Neural progenitor cell (in vitro differentiated cells): Measurements from ENCODE around the gene ECT2L. TPM values are rescaled to one million over a fixed set of nuclear protein-coding genes. Genes with fewer than 3 reads are reported as not detected.
A peak's percentile ranks its signal among the peaks of the same experiment; 100 is the strongest.

Experiments
- DNase-seq: peaks from one replicate; pipeline ENCODE4 v3.0.0-alpha.2; 2016; ENCODE audit warnings: low spot score
- H2AFZ ChIP-seq: fragments of 200-600 bp; sonication (generic); replicated peaks from 2 replicates; pipeline ENCODE4 v1.6.1; 2016; ENCODE audit warnings: antibody characterized with exemption
- H3F3A ChIP-seq: fragments of 200-600 bp; sonication (generic); 2 replicates; pipeline ENCODE4 v1.6.1; 2016; ENCODE audit warnings: antibody characterized with exemption, low read depth
- H3K27ac ChIP-seq: fragments of 200-600 bp; sonication (generic); 2 replicates; pipeline ENCODE4 v1.5.1; 2016; ENCODE audit warnings: mild to moderate bottlenecking
- H3K27me3 ChIP-seq: fragments of 200-600 bp; sonication (generic); 2 replicates; pipeline ENCODE4 v1.6.1; 2016; ENCODE audit warnings: mild to moderate bottlenecking, moderate library complexity
- H3K36me3 ChIP-seq: fragments of 200-600 bp; sonication (generic); 2 replicates; pipeline ENCODE4 v1.5.1; 2016
- H3K4me1 ChIP-seq: fragments of 200-600 bp; sonication (generic); 2 replicates; pipeline ENCODE4 v1.6.1; 2016; ENCODE audit warnings: mixed run types
- H3K4me2 ChIP-seq: fragments of 200-600 bp; sonication (generic); 2 replicates; pipeline ENCODE4 v1.6.1; 2016
- H3K4me3 ChIP-seq: fragments of 200-600 bp; sonication (generic); 2 replicates; pipeline ENCODE4 v1.5.1; 2016
- H3K79me2 ChIP-seq: fragments of 200-600 bp; sonication (generic); 2 replicates; pipeline ENCODE4 v1.6.1; 2016; ENCODE audit warnings: low read depth
- H3K9ac ChIP-seq: fragments of 200-600 bp; sonication (generic); 2 replicates; pipeline ENCODE4 v1.6.1; 2016
- H3K9me3 ChIP-seq: fragments of 200-600 bp; sonication (generic); 2 replicates; pipeline ENCODE4 v1.5.1; 2016; ENCODE audit warnings: low read depth
- H4K20me1 ChIP-seq: fragments of 200-600 bp; sonication (generic); 2 replicates; pipeline ENCODE4 v1.6.1; 2016; ENCODE audit warnings: low read depth
- H3K27ac Mint-ChIP-seq: 3 replicates; pipeline ENCODE4 v1.8.0; 2021; ENCODE audit warnings: mixed read lengths
- H3K27me3 Mint-ChIP-seq: 2 replicates; pipeline ENCODE4 v1.8.0; 2022; ENCODE audit warnings: low read depth, mild to moderate bottlenecking, inconsistent platforms, moderate library complexity, mixed read lengths; ENCODE audit not compliant: insufficient read depth
- H3K36me3 Mint-ChIP-seq: 3 replicates; pipeline ENCODE4 v1.8.0; 2021; ENCODE audit warnings: mixed read lengths
- H3K4me1 Mint-ChIP-seq: 3 replicates; pipeline ENCODE4 v1.8.0; 2021; ENCODE audit warnings: mixed read lengths
- H3K4me3 Mint-ChIP-seq: 3 replicates; pipeline ENCODE4 v1.8.0; 2021; ENCODE audit warnings: mild to moderate bottlenecking, moderate library complexity, mixed read lengths
- H3K9me3 Mint-ChIP-seq: 3 replicates; pipeline ENCODE4 v1.8.0; 2020; ENCODE audit warnings: mixed read lengths
- EZH2 ChIP-seq: fragments of 200-600 bp; sonication (generic); IDR thresholded peaks from 2 replicates; pipeline ENCODE4 v1.6.1; 2017; ENCODE audit warnings: antibody characterized with exemption, mild to moderate bottlenecking, moderate library complexity
- EZH2phosphoT487 ChIP-seq: fragments of 200-600 bp; sonication (generic); IDR thresholded peaks from 2 replicates; pipeline ENCODE4 v1.6.1; 2017; ENCODE audit warnings: antibody characterized with exemption
- total RNA-seq: library from RNA; depleted of rRNA; stranded (reverse); fragments of >200 nt; gene quantifications from 2 replicates; pipeline ENCODE4 v1.2.3, GENCODE V29; 2015; ENCODE audit warnings: low replicate concordance
- TF ChIP-seq, protein P1 (sequence below): fragments of 200-600 bp; sonication (generic); IDR thresholded peaks from 2 replicates; pipeline ENCODE4 v1.5.1; 2017; ENCODE audit warnings: antibody characterized with exemption, mild to moderate bottlenecking

The ECT2L gene, protein sequence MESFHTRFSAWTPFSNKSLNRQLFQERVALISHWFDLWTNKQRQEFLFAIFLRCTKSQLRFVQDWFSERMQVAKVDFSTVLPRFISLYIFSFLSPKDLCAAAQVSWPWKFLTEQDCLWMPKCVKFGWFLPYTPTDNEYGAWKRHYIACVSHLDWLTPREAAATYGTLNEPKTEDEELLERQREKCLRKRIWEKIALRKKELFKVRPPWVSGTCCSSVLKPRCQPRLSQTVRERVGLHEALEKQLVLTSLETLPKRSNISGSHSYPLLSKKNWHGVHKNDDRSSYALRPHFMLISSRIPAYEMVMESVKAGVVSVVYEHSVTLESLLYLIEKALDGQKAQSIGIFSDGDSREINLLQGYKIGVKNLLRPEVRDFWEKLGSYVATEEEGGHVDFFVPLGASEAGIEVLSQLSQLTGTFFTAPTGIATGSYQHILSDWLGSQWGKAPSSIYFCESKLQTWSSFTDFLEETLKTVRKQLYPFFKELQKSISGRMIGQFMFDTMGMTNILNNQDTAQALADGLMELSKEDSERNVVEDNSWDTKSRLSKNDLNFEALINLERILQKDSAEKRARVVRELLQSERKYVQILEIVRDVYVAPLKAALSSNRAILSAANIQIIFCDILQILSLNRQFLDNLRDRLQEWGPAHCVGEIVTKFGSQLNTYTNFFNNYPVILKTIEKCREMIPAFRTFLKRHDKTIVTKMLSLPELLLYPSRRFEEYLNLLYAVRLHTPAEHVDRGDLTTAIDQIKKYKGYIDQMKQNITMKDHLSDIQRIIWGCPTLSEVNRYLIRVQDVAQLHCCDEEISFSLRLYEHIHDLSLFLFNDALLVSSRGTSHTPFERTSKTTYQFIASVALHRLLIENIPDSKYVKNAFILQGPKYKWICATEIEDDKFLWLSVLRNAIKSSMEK
- 0.06 TPM in 1 of 2 replicates, not detected in the other for total RNA-seq

DNA sequence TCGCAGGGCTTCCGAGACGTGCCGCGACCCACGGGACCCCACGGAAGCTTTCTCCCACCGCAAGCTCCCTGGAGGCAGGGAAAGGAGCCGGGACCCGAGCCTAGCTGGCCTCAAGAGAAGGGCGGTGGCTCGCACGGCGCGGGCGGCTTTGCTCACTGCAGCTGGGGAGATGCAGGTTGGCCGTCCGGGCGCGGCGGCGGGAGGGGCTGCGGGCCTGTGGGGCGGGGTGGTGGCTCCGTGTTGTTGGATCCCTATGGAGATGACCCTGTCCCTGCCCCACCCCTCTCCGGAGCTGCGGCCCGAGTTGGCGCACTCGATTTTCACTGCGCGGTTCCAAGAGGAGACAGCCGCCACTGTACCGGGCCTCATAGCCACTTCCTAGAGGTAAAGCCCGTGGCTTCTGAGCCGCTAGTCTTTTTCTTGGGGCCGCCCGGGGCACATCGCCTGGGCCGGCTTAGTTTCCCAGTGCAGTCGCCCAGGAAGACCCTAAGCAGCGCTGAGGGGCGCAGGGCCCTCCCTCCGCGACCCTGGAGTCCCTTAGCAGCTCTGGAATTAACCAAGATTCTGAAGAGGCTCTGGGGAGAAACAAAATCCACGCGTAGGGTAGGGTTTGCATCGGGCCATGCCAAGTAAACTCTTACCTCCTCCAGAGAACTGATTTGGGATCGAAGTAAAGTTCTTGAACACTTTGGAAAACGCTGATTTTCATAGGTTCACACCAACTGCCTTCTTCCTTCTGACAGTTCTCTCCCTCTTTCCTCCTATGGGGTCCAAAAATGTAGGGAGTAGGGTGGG, at the start of gene ECT2L:
Gene ECT2L, plus strand, starts transcription at position 279 of the 795 bp plus-strand sequence. CDS start 17,188 bp downstream, outside the sequence.
- H3K4me2 ChIP-seq, result peak within 1 kb of the TSS; percentile 83
- no peaks in the 10 kb centered on the region for H3K36me3 Mint-ChIP-seq
- no peak within 1 kb of the TSS for H3K4me3 Mint-ChIP-seq
- TF ChIP-seq EZH2phosphoT487 (no peak), EZH2 (no peak)
- TF ChIP-seq, protein P1, sequence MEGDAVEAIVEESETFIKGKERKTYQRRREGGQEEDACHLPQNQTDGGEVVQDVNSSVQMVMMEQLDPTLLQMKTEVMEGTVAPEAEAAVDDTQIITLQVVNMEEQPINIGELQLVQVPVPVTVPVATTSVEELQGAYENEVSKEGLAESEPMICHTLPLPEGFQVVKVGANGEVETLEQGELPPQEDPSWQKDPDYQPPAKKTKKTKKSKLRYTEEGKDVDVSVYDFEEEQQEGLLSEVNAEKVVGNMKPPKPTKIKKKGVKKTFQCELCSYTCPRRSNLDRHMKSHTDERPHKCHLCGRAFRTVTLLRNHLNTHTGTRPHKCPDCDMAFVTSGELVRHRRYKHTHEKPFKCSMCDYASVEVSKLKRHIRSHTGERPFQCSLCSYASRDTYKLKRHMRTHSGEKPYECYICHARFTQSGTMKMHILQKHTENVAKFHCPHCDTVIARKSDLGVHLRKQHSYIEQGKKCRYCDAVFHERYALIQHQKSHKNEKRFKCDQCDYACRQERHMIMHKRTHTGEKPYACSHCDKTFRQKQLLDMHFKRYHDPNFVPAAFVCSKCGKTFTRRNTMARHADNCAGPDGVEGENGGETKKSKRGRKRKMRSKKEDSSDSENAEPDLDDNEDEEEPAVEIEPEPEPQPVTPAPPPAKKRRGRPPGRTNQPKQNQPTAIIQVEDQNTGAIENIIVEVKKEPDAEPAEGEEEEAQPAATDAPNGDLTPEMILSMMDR, result no peak
- H3K27me3 Mint-ChIP-seq, result peaks cover 3% of the 10 kb centered on the region
- H3F3A ChIP-seq, result peaks cover 7% of the 10 kb centered on the region
- no peaks in the 10 kb centered on the region for H3K79me2 ChIP-seq
- H3K4me1 ChIP-seq, result peaks cover 12% of the 10 kb centered on the region
- no peaks in the 10 kb centered on the region for H3K36me3 ChIP-seq
- H3K9me3 Mint-ChIP-seq, result no peaks in the 10 kb centered on the region
- H3K4me1 Mint-ChIP-seq, result peaks cover 13% of the 10 kb centered on the region
- H3K27ac Mint-ChIP-seq, result no peak within 1 kb of the TSS
- H3K9me3 ChIP-seq, result no peaks in the 10 kb centered on the region
- H3K27me3 ChIP-seq, result peaks cover 24% of the 10 kb centered on the region
- no peak within 1 kb of the TSS for H3K9ac ChIP-seq
- no peaks in the 10 kb centered on the region for H4K20me1 ChIP-seq
- peak; percentile 81 for DNase-seq
- peak within 1 kb of the TSS; percentile 93 for H2AFZ ChIP-seq
- H3K27ac ChIP-seq, result no peak within 1 kb of the TSS
- H3K4me3 ChIP-seq, result peak within 1 kb of the TSS; percentile 43

- peaks cover 7% of the 10 kb centered on the region for H3K4me1 ChIP-seq
Observed at GRCh38 chr6:138752017-138752416, 43.9 kb upstream of the ECT2L start.

DNA sequence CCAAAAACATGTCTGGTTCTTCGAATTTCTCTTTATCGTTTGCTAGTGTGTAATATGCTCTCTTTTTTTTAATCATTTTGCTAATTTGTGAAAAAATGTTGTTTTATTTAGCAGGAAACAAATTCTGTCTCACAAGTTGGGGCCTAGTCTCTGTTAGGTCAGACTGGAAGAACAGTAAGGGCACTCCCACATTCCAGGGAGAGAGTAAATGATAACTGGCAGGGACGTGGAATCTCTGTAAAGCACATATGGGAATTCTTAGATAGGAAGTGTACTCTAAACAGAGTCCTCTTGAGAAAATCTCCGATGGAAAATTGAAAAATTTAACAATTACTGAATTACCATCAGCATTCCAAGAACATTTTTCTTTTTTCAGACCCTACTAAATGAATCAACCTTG, 38.8 kb upstream of the ECT2L start:
- no peaks in the 10 kb centered on the region for H3K36me3 Mint-ChIP-seq
- H3K4me1 Mint-ChIP-seq, result no peaks in the 10 kb centered on the region
- no peaks in the 10 kb centered on the region for H3K9me3 ChIP-seq
- H4K20me1 ChIP-seq, result no peaks in the 10 kb centered on the region
- H3F3A ChIP-seq, result no peaks in the 10 kb centered on the region
- no peaks in the 10 kb centered on the region for H3K27me3 Mint-ChIP-seq
- no peak overlapping the region for H3K4me3 Mint-ChIP-seq
- no peak overlapping the region for H3K4me2 ChIP-seq
- H3K4me1 ChIP-seq, result no peaks in the 10 kb centered on the region
- no peak overlapping the region for H3K4me3 ChIP-seq
- H3K27me3 ChIP-seq, result no peaks in the 10 kb centered on the region
- no peaks in the 10 kb centered on the region for H3K9me3 Mint-ChIP-seq
- H3K79me2 ChIP-seq, result no peaks in the 10 kb centered on the region
- no peak overlapping the region for H3K27ac ChIP-seq
- H3K9ac ChIP-seq, result no peak overlapping the region
- TF ChIP-seq, protein P1, result no peak
- TF ChIP-seq EZH2, result no peak
- TF ChIP-seq EZH2phosphoT487, result no peak
- H3K27ac Mint-ChIP-seq, result no peak overlapping the region
- no peaks in the 10 kb centered on the region for H3K36me3 ChIP-seq
- DNase-seq, result no peak
- H2AFZ ChIP-seq, result no peak overlapping the region

More at GRCh38 chr6:138752017-138752416, 43.9 kb upstream of the ECT2L start:
- Mint-ChIP-seq H3K27ac (no peak overlapping the region), H3K4me3 (no peak overlapping the region), H3K36me3 (no peaks in the 10 kb centered on the region), H3K27me3 (no peaks in the 10 kb centered on the region), H3K9me3 (no peaks in the 10 kb centered on the region), H3K4me1 (no peaks in the 10 kb centered on the region)
- no peak overlapping the region for H3K4me2 ChIP-seq
- peaks cover 5% of the 10 kb centered on the region for H3F3A ChIP-seq
- peak; percentile 45 for DNase-seq
- no peak overlapping the region for H2AFZ ChIP-seq
- no peaks in the 10 kb centered on the region for H3K9me3 ChIP-seq
- H3K79me2 ChIP-seq, result no peaks in the 10 kb centered on the region
- no peaks in the 10 kb centered on the region for H4K20me1 ChIP-seq
- H3K4me3 ChIP-seq, result no peak overlapping the region
- H3K9ac ChIP-seq, result no peak overlapping the region
- TF ChIP-seq, protein P1, result peak; percentile 59
- TF ChIP-seq EZH2 (no peak), EZH2phosphoT487 (no peak)
- H3K36me3 ChIP-seq, result no peaks in the 10 kb centered on the region
- no peaks in the 10 kb centered on the region for H3K27me3 ChIP-seq
- H3K27ac ChIP-seq, result no peak overlapping the region
